HFF-Myc (cell line): ENCODE results near the gene CD7.

ENCODE experiments used
- DNase-seq: peaks from one replicate; pipeline ENCODE4 v3.0.0-alpha.2; 2011; ENCODE audit warnings: low read depth; ENCODE audit errors: extremely low read depth
- H3K4me3 ChIP-seq: replicated peaks from 2 replicates; pipeline ENCODE4 v1.5.1; 2011; ENCODE audit warnings: low read depth, mild to moderate bottlenecking, control low read depth, low read length
- TF ChIP-seq, protein P1 (sequence below): IDR thresholded peaks from 2 replicates; pipeline ENCODE4 v1.5.1; 2012; ENCODE audit warnings: mild to moderate bottlenecking, low read depth, low read length, control low read depth; ENCODE audit errors: missing control alignments

Gene CD7

DNA sequence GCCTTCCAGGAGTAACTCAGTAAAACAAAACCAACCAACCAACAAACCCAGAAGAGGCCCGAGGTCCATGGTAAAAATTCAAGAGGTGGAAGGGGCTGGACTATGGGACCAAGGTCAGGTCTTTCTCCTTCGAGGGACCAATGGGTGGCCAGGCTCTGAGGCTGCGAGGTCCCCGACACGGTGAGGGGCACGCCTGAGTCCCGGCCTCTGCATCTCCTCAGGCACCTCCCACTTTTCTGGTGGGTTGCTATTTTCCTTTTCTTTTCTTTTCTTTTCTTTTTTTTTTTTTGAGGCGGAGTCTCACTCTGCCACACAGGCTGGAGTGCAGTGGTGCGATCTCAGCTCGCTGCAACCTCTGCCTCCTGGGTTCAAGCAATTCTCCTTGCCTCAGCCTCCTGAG, 18.0 kb downstream of the CD7 start:
- no peak for DNase-seq
- TF ChIP-seq, protein P1, sequence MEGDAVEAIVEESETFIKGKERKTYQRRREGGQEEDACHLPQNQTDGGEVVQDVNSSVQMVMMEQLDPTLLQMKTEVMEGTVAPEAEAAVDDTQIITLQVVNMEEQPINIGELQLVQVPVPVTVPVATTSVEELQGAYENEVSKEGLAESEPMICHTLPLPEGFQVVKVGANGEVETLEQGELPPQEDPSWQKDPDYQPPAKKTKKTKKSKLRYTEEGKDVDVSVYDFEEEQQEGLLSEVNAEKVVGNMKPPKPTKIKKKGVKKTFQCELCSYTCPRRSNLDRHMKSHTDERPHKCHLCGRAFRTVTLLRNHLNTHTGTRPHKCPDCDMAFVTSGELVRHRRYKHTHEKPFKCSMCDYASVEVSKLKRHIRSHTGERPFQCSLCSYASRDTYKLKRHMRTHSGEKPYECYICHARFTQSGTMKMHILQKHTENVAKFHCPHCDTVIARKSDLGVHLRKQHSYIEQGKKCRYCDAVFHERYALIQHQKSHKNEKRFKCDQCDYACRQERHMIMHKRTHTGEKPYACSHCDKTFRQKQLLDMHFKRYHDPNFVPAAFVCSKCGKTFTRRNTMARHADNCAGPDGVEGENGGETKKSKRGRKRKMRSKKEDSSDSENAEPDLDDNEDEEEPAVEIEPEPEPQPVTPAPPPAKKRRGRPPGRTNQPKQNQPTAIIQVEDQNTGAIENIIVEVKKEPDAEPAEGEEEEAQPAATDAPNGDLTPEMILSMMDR: no peak
- no peak overlapping the region for H3K4me3 ChIP-seq

DNA sequence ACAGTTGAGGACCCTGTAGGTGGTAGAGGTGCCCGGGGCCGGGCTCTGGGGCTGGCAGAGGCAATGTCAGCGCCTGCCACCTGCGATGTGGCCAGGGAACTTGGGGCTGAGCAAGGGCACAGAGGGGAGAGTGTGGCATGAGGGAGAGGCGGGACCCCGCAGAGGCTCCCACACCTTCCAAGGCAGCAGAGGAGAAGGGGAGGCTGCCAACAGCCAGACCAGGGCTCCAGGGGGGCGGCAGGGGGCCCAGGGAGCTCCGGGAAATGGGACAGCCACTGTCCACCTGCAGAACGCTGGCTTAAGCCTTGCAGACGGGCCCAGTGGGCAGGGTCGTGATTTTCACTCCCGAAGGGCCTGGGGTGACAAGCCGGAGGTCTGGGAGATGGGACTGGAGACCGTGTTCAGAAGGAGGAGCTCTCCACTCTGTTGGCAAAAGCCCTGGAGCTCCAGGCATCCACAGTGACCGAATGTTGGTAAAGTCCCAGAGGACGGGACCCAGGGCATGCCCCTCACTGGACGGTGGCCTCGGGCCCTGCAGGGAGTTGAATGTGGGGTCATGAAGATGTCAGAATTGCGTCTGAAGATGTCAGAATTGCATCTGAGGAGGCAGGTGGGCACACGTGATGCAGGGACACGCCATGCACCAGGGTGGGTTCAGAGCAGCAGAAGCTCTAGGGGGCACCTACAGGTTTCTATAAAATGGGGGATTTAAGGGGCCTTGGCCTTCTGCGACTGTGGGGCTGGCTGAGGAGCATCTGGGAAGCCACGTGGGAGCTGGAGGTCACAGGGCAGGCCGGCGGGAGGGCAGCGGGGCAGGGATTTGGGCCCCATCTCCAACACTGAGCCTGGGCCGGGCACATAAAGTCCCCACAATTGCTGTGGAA, 18.6 kb downstream of the CD7 start:
- peak overlapping the region; percentile 41 for H3K4me3 ChIP-seq
- TF ChIP-seq, protein P1: no peak
- no peak for DNase-seq

DNA sequence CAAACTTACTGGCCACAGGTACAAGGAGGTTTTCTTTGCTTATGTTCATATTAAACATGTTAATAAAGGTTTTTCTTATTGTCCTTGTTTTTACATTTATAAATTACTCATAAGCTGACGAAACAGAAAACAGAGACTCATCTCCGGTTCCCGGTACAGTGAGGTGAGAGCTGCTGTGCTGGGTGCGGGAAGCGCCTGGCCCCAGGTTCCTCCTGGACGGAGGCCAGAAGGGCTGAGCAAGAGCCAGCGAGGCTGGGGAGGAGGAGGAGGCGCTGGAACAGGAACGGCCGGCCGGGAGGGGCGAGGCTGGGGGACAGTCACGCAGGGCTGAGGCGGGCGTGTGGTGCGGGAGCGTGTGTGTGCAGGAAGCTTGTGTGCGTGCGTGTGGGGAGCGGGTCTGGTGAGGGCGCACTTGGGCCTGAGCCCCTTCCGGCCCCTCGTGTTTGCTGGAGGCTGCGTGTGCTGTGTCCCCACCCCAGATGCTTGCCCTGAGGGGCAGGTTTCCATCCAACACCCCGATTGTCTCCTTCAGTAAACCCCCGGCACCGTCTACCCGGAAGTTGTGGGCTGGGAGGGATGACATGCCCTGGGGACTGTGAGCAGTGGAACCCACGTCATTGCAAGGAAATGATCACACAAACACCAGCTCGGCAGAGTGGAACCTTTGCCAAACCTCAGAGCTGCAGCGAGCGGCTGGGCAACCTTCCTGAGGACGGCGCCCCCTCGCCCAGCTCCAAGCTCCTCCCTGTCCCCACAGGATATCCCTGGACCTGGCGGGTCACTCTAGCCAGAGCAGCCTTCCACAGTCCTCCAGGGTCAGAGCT, 19.5 kb downstream of the CD7 start:
- peak; percentile 71 for DNase-seq
- TF ChIP-seq, protein P1: no peak
- H3K4me3 ChIP-seq: peak overlapping the region; percentile 41

DNA sequence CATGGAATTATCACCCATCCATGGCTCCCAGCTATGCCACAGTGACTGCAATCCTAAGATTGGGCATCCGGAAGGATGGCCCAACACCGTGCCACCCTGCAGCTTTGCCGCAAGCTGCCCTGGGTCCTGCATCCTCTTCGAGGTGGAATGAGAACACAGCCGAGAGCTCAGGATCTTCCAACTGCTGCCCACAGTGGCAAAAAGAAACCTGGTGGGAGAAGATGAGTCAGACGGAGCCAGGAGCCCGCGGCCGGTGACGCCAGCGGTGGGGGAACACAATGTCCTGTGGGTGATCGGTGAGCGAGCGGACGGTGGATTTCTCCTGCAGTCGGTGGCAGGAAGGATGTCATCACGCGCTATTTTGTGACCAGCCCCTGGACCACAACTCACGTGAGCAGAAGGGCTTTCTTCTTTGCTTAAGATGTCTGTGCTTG, 20.1 kb downstream of the CD7 start:
- DNase-seq: no peak
- TF ChIP-seq, protein P1: no peak
- peak overlapping the region; percentile 41 for H3K4me3 ChIP-seq

DNA sequence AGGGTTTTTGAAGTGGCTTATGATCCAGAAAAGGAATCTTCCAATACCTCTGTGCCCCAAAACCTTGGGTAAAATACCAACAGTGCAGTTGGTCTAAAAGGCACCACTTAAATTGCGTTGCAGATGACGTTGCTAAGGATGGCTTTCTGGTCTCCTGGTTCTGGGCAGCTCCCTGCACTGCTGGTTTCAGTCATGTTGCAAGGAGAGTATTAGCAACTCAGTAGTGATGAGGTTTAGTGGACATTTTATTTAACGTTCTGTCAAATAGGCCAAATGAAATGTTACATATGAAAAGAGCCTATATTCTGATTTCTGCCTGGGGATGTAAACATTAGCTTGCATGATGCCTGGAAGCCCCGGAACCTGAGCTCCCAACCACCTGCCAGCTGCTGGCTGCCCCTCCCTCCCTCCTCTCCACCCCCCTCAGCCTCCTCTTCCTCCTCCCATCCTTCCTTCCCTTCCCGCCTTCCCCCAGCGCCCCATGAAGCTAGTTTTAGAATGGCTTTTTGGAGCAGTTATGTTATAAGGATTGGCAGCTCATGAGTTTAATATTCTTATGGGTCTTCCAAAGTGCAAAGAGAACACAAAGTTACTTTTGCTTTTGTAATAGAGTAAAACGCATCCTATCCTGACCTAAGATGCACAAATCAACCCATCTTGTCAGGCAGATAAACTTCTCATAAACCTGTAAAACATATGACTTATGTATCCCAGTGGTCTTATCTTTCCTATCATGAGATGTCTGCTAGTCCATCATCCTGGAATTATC, 20.7 kb downstream of the CD7 start:
- DNase-seq: no peak
- TF ChIP-seq, protein P1: no peak
- peak overlapping the region; percentile 41 for H3K4me3 ChIP-seq

DNA sequence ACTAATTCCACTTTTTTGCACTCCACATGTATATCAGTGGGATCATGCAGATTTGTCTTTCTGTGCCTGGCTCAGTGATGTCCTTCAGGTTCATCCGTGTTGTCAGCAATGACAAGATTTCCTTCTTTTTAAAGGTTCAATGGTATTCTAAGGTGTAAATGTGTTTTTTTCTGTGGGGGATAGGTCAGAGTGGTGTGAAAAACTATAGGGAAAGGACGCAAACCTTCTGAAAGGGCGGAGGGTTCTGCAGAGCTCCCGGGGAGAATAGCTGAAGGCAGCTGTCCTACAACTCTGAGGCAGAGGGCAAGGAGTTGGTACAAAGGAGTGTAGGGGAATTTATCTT, 22.0 kb downstream of the CD7 start:
- TF ChIP-seq, protein P1: no peak
- H3K4me3 ChIP-seq: no peak overlapping the region
- DNase-seq: no peak
